ENCODE measurements around the gene IL1F10.
A peak's percentile ranks its signal among the peaks of the same experiment; 100 is the strongest.
"Not testable (repeated sequence)": the region's sequence is repeated elsewhere in the genome, so short reads cannot be mapped to it uniquely, and the experiment has no call there.

Gene IL1F10

DNA sequence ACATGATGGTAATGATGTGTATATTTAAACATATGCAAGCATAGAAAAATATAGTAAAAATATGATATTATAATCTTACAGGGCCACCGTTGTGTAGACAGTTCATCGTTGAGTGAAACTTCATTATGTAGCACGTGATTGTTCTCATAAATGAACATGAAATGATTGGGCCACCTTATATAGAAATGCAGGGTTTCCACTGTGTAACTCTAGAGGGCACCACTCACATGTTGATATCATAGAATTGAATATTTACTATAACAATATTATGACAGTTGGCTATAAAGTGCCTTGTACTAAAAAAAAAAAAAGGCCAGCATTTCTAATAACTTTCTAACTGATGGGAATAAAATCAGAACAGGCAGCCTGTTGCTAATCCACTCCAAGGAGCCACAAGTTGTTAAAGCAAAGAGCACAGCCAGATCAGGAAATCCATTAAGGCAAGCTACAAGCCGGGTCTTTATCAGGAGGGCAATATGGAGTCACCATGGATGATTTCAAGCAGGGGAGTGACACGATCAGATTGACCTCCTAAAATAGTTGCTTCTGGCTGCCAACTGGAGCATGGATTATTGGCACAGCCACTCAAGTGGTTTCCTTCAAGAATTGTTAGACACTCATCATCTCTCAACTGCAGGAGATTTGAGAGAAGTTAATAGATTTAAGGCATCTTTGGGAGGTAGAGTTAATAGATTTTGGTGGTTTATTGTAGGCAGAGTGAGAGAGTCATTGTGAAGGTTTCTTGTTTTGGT lies 16.7 kb downstream of the IL1F10 start:
- peak; percentile 60 to 63 for DNase-seq

DNA sequence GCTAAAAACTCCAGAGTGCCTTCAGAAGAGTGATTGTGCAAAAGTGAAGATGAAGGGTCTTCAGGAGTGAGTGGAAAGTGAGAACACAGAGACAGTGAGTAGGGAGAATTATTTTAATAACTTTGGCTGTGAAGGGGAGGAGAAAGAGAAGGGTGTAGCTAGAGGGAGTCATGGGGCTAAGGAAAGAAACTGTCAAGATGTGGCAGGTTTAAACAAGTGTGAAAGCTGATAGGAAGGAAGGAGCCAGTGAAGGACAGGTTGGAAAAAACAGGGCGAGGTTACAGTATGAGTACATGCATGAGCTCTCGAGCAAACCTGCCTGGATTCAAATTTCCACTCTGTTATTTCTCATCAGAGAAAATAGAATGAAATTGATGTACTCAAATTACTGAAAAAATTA lies 17.8 kb downstream of the IL1F10 start:
- no peak for DNase-seq

DNA sequence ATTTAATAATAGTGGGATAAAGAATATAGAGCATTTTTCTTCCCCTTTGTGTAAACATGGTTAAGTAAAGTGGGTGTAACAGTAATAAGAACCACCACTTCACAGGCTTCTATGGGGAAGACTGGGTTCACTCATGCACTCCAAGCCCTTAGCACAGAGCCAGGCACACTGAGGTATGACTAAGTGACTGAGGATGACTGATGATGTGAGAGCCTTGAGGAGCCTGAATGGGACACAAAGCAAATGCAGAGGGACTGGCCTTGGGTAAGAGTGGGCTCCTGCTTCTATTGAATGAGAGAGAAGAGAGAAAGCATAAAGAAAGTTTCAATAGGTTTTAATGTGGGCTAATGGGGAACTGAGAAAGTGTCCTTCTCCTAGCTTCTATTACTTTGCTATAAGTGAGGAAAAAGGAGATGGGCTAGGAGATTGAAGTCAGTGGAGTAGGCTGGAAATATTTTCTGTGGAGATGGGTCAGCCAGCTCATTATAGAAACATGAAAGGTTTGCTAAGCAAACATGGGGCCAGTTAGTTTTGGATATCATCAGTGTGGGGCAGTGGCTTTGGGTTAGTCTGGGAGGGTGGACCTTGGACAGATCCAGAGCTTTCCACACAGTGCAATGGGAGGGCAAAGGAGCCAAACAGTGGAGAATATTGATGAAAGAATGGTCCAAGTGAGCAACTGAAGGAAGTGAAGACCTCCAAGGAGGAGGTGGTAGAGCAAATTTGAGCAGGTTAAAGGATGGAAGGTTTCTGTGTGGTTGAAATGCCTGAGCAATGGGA lies 20.6 kb downstream of the IL1F10 start:
- DNase-seq, result no peak

DNA sequence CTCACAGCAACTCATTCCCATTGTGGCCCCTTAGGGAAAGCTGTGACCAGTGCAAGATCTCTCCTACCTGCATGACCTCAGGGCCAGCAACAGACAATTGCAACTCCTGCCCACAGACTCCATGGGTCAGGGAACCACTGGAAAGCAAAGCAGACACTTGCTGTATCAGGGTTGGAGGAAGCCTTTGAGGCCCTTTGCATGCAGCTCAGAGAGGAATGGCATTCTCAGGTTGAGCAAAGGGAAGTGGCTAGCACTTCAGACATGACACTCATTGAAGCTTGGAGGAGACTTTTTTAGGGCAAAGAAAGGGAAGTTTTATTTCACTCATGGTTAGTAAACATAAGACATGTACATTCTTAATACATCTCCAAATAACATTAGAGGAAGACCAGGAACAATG lies 22.1 kb downstream of the IL1F10 start:
- DNase-seq, result peak; percentile 45 to 47

DNA sequence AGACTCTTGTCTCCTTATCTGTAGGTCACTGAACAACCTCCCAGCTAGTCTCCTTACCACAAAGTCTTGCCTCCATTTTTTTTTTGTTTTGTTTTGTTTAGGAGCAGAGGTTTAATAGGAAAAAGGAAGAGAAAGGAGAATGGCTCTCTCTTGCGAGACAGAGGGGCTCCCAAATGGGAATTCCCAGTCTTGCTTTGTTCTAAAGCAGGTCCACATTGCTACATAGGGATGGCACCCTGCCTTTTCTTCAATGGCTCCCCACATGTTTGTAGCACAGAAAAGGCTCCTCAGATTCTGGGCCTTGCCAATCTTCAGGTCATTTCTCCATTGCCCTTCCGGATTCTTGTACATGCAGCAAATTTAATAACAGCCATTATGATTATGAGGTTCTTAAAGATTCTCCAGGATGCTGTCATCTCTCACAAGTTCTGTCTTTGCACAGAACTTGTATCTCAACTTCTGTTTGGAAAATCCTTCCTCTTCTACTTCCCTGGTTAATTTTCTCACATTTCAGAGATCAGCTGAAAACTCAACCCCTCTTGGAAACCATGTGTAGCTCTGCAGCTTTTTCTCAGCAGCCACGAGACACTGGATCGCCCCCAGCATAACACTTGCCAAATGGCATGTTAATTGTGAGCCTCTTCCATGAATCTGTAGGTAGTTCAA lies 23.6 kb downstream of the IL1F10 start:
- no peak for DNase-seq

DNA sequence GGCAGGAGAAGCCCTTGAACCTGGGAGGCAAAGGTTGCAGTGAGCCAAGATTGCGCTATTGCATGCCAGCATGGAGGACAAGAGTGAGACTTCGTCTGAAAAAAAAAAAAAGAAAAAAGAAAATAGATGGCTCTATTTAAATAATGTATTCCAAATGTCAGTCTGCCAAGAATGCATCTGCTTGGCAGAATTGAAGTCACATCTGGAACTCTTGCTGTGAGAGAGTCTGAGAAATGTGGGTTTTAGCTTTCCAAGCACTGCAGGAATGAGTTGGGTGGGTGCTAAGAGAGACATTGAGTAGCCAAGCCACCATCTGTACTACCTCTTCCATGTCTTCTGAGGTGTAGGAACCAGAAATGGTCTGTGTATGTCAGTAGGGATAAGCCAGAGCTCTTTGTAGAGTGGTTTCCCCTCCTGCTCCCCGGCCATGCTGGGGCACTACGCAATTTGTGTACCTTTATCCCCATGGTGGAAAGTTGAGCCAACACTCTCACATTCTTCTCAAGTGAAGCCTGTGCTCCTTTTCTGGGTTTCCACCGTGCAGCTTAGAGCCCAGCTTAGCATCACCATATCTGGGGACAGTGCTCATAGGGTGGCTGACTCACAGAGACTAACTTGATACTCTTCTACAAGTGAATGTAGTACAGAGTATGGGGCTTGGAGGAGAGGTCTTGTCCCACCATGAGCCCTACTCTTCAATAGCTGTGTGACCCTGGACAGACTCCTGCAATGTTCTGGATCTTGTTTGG lies 25.3 kb downstream of the IL1F10 start:
- no peak for DNase-seq

DNA sequence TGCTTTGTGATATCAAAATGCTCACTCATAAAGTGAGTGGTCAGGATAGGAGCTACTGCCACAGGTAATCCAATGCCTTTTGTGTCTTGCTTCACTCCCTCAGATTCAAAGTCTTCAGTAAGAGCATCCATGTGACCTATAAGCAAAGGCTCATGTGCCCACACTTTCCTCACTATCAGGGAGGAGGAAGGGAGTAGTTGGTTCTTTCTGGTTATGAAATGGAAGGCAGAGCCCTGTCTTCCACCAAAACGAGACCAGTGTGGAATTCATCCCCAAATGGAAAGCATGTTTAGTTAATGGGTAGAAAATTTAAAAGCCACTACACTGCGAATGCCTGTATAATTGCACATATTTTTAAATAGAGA lies 25.8 kb downstream of the IL1F10 start:
- DNase-seq, result no peak

DNA sequence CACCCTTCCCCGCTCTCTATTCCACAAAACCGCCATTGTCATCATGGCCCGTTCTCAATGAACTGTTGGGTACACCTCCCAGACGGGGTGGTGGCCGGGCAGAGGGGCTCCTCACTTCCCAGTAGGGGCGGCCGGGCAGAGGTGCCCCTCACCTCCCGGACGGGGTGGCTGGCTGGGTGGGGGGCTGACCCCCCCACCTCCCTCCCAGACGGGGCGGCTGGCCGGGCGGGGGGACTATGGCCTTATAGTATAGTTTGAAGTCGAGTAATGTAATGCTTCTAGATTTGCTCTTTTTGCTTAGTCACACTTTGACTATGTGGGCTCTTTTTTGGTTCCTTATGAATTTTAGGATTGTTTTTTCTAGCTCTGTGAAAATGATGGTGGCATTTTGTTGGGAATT lies 28.5 kb downstream of the IL1F10 start:
- DNase-seq, result not testable (repeated sequence)

DNA sequence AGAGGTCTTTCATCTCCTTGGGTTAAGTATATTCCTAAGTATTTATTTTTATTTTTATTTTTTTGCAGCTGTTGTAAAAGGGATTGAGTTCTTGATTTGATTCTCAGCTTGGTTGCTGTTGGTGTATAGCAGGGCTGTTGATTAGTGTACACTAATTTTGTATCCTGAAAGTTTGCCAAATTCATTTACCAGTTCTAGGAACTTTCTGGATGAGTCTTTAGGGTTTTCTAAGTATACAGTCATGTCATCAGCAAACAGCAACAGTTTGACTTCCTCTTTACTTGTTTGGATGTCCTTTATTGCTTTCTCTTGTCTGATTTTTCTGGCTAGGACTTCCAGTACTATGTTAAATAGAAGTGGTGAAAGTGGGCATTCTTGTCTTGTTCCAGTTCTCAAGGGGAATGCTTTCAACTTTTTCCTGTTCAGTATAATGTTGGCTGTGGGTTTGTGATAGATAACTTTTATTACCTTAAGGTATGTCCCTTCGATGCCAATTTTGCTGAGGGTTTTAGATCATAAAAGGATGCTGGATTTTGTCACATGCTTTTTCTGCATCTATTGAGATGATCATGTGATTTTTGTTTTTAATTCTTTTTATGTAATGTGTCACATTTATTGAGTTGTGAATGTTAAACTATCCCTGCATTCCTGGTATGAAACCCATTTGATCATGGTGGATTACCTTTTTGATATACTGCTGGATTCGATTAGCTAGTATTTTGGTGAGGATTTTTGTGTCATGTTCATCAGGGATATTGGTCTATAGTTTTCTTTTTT lies 29.3 kb downstream of the IL1F10 start:
- DNase-seq, result not testable (repeated sequence)

DNA sequence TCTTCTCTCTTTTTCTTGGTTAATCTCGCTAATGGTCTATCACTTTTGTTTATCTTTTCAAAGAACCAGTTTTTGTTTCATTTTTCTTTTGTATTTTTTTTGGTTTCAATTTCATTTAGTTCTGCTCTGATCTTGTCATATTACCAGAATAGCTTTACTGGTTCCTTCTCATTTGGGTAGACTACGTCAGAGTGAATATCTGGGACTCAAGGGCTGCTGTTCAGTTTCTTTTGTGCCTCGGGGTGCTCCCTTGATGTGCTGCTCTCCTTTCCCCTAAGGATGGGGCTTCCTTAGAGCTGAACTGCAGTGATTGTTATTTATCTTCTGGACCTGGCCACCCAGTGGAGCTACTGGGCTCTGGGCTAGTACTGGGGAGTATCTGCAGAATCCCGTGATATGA lies 30.3 kb downstream of the IL1F10 start:
- DNase-seq, result no peak

DNA sequence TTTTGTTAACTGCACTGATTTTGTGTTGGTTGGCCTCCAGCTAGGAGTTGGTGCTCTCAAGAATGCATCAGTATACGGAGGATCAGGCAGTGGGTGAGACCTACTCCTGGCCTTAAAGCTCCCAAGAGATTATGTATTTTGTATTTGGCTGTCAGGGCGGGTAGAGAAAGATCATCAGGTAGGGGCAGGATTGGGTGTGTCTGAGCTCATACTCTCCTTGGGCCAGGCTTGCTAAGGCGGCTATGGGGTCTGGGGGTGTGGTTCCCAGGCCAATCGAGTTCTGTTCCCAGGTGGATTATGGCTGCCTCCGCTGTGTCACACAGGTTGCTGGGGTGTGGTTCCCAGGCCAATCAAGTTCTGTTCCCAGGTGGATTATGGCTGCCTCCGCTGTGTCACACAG lies 30.8 kb downstream of the IL1F10 start:
- DNase-seq, result no peak

DNA sequence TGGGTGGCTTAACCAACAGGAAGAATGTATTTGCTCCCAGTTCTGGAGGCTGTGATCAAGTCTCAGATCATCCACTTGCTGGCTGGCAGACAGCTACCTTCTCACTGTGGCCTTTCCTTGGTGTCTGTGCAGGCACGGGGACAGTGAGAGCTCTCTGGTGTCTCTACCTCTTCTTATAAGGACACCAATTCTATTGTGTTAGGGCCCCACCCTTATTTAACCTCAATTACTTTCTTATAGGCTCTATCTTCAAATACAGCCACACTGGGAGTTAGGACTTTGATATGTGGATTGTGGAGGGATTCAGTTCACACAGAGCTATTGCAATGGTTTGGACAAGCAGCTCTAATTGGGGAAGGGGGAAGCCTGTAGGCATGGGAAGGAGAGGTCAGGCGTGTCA lies 34.4 kb downstream of the IL1F10 start:
- DNase-seq, result no peak

DNA sequence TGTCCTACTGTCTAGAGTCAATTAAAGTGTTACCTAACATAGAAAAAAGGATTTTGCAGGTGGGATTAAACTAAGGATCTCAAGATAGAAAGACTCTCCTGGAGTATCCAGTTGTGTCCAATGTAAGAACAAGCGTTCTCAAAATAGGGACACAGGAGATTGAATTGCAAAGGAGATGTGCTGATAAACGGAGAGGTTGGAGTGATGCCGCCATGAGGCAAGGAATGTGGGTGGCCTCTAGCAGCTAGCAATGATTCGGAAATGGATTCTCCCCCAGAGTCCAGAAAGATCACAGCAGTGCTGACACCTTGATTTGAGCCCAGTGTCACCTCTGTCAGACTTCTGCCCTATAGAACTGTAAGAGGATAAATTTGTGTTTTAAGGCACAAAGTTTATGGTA lies 35.5 kb downstream of the IL1F10 start:
- DNase-seq, result no peak

DNA sequence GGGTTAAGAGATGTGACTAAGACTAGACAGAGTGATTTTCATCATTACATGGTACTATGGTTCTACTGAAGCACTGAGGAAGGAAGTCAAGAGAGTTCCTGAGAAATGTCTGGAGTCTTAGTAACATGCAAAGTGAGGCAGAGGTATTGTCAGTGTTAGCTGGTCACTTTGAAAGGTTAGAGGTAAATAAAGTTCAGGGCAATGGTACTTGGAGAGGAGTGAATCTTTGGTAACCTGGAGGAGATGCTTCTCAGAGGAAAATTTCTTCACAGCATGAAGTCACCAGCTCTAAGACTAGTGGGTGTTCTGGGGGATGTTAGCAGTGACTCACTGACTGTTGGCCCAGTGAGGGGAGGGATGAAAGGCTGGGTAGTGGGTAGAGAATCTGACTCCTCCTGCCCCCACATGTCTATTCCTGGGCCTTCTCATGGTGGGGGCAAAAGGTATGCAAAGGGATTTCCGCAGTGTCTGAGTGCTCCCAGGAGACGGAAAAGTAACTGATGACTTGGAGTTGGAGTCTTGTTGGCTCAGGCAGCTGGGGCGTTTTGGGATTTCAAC lies 36.4 kb downstream of the IL1F10 start:
- DNase-seq, result no peak

DNA sequence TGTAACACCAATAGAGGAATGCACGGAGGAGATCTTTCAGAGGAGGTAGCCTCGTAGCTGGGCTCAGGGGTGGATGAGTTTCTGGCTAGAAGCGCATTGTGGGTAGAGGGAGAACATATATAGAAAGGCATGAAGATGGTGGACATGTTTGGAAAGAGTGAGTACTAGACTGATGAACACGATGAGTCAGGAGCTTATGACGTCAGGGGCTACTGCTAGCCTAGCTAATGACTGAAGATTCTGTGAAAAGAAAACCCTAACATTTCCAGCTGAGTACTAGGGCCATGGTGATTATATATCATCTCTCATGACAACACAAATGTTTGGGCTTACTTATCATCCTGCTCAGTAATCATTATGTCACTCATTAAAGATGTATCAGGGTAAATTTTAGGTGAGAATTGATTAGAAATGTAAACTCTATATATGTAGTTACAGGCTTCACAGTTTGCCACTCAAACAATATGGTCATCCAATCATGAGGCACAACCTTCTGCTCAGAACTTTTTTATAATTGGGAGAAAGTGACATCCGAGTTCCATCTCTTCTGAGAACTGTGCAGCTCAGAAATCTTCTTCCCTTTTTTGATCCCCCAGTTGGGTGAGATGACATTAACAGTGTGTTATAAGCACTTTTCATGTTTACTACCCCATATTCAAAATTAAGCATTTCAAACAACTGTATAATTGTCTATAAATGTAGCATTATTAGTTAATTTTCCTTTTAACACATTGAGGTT lies 37.4 kb downstream of the IL1F10 start:
- no peak for DNase-seq

DNA sequence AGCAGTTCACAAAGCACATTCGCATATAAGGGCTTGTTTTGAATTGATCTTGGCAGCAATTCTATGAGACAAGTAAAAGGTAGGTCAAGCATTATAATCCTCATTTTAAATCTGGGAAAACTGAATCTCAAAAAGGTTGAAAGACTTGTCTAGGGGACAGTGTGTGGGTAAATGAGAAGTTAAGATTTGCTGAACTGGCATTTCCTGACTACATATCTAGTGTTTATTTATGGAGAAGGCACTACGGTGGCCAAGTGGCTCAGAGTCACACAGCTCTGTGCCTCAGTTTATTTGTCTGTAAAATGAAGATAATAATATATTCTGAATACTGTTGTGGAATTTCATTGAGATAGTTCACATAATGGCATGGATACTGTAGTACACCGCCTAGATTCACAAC lies 43.4 kb downstream of the IL1F10 start:
- no peak for DNase-seq

DNA sequence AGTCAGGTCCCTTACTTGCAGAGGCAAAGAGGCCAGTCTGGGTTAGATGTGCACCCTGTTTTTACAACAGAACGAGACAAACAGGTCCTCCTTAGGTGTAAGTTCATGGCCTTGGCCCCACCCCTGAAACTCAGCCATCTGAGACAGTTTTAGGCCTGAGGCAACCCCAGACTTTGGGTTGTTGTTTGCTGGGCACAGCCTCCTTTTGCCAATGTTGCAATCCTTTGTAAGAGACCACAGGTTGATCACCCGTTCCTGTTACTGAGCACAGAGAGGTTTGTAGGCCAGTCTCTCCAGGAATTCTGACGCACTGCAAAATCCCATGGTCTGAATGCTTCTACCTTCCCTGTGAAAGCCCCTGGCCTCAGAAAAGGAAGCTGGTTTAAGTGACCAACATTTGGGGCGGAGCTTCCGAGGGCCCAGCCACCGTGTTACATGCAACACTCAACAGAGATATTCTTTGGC lies 44.1 kb downstream of the IL1F10 start:
- DNase-seq, result peak; percentile 89 to 90

DNA sequence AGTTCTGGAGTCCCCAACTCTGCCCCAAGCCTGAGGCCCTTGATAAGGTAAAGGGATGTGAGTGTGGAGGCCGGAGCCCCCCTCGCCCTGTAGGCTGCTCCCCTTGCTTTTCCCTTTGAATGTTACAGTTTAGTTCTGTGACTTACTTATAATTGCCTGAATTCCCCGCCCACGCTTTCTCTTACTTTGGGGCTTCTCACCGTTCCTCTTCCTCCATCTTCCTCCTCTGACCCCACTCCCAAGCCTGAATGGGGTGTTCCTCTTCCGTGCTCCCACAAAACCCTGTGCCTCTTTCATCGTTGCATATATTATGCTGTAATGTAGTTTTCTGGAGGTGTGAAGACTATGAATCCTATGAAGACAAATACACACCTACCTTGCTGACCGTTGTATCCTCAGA lies 44.7 kb downstream of the IL1F10 start:
- no peak for DNase-seq

DNA sequence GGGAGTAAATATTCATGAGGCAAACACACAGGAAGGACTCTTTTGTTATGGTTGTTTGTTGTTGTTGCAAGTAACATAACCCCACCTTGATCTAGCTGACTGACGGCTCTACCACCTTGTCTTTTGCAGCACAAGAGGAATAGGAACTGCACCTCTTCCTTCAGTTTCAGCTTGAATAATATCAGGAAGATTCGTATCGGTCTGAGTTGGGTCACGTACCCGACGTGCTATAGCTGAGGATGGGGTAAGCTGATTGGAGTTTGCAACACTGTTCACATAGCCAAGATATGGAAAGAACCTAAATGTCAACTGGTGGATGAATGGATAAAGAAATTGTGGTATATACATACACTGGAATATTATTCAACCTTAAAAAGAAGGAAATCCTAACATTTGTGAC lies 45.1 kb downstream of the IL1F10 start:
- no peak for DNase-seq

DNA sequence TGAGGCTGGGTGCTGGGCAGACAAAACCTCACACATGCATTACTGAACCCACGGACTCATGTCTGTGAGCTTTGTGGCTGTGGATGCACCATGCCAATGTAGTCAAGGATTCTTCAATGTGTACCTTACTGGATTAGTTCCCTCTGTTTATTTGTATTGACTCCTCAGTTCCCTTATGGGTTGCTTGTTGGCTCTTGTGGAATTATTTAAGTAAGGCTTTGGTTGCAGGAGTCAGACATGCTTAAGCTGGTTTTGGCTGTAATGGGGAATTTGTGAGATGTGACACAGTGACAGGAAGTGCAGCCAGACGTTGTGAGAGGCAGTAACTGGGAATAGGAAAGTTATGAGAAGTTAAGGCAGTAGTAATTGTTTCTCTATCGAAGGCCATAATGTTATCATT lies 46.0 kb downstream of the IL1F10 start:
- no peak for DNase-seq

DNA sequence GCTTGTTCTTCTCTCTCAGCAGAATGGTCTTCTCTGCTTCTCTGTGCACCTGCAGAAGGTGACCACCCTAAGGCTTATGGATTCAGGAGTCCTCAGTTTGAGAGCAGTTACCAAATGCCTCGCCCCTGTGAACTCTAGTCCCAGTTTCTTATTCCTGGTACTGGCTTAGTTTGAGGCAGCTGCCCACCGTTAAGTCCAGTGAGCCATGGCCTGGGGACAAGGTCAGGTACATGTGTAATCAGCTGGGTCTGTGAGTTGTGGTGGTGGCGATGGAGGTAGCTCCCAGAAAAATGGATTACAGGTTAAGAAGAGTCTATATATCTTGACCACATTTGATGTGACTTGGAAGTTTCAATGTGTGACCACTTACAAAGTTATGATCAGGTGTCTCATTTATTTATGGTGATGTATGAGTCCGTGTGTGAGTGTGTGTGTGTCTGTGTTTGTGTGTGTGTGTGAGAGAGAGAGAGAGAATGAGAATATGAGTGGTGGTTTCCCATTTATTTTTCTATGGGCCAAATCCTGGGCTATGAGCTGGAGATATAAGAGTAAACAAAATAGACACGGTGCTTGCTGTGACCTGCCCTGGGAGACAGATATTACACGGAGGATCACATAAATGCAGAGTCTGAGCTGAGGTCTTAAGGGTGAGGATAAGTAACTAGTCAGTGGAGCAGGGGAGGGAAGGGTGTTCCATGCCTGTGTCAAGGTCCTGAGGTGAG lies 46.6 kb downstream of the IL1F10 start:
- no peak for DNase-seq

Measured in AML-193 (cell line).